Gastrocnemius medialis (tissue), 4 donors: ENCODE data around the gene S1PR5. TPM values are rescaled to one million over a fixed set of nuclear protein-coding genes. Genes with fewer than 3 reads are reported as not detected.
A peak's percentile ranks its signal among the peaks of the same experiment; 100 is the strongest.

ENCODE experiments used
- ATAC-seq, 2 donors: fragments of 150-250 bp; one replicate each; pipeline ENCODE4 v1.9.1; 2016
- DNase-seq, 2 donors: peaks; one replicate each; pipeline ENCODE4 v3.0.0-alpha.2; 2019
- H3K27ac ChIP-seq, 4 donors: fragments of 200-600 bp; sonication (generic); 1 replicate in 1 of 4; 2 replicates in 3 of 4; pipeline ENCODE4 v1.5.1; 2016 to 2018; ENCODE audit warnings: mild to moderate bottlenecking in 2 of 4, moderate library complexity in 1 of 4
- H3K27me3 ChIP-seq, 3 donors: fragments of 200-600 bp; sonication (generic) in 2 of 3; 1 replicate in 1 of 3; 2 replicates in 2 of 3; pipeline versions ENCODE4 v1.5.1 to v1.6.0; 2016 to 2019; ENCODE audit warnings: mild to moderate bottlenecking in 1 of 3, moderate library complexity in 1 of 3
- H3K36me3 ChIP-seq, 2 donors: fragments of 200-600 bp; sonication (generic) in 1 of 2; one replicate each; pipeline ENCODE4 v1.5.1; 2017 to 2018
- H3K4me1 ChIP-seq, 2 donors: fragments of 200-600 bp; sonication (generic) in 1 of 2; one replicate each; pipeline ENCODE4 v1.5.1; 2016 to 2017; ENCODE audit warnings: mild to moderate bottlenecking in 2 of 2
- H3K4me3 ChIP-seq, 4 donors: fragments of 200-600 bp; sonication (generic) in 3 of 4; 1 replicate in 1 of 4; 2 replicates in 3 of 4; pipeline ENCODE4 v1.5.1; 2016 to 2019; ENCODE audit warnings: mild to moderate bottlenecking in 2 of 4
- H3K9me3 ChIP-seq, 3 donors: fragments of 200-600 bp; sonication (generic) in 2 of 3; 1 replicate in 1 of 3; 2 replicates in 2 of 3; pipeline ENCODE4 v1.5.1; 2016 to 2019
- CTCF ChIP-seq, 5 experiments: fragments of 450-650 bp in 3 of 5; fragments of 200-600 bp in 2 of 5; sonication (generic) in 2 of 5; IDR thresholded peaks in 4 of 5; conservative IDR thresholded peaks in 1 of 5; 1 replicate in 4 of 5; 2 replicates in 1 of 5; pipeline ENCODE4 v1.5.1; 2016 to 2019; ENCODE audit warnings: antibody characterized with exemption in 5 of 5, mild to moderate bottlenecking in 3 of 5, moderate library complexity in 3 of 5
- POLR2A ChIP-seq, 2 donors: fragments of 450-650 bp; IDR thresholded peaks; one replicate each; pipeline ENCODE4 v1.6.1; 2017; ENCODE audit warnings: antibody characterized with exemption in 2 of 2, mild to moderate bottlenecking in 2 of 2, moderate library complexity in 2 of 2
- in situ Hi-C, 4 donors: fragments of 200-750 bp; cut with MboI; loops; one replicate each; pipeline versions ENCODE4 v1.15.0 to v1.8.0; 2017; ENCODE audit warnings: low sequenced_read_pairs in 4 of 4
- intact Hi-C: fragments of 100-400 bp; cut with DNase I; formaldehyde crosslinking; loops from one replicate; pipeline ENCODE4 v1.15.1; 2023; ENCODE audit warnings: low total_unique reads
- total RNA-seq, 4 donors: library from RNA; depleted of rRNA; stranded (reverse); fragments of >200 nt; gene quantifications; one replicate each; pipeline versions ENCODE4 v1.1.0 to v1.2.3, GENCODE V29; 2016

Gene S1PR5
- total RNA-seq, 4 donors from 2014 or later = not detected

- no peak for ATAC-seq
- in situ Hi-C loops (loop anchor here in 1 of 4 donors (10.0 kb wide), 1 partner anchor 64 kb away; no protein-coding TSS in a partner anchor), intact Hi-C loops (no loop called here)
- H3K27me3 ChIP-seq = no peaks in the 10 kb centered on the region
- no peak overlapping the region for H3K4me3 ChIP-seq
- peaks cover 12 to 18% of the 10 kb centered on the region in 2 donors for H3K4me1 ChIP-seq
- H3K36me3 ChIP-seq = peaks cover 0 to 79% of the 10 kb centered on the region in 2 donors
- H3K9me3 ChIP-seq = no peaks in the 10 kb centered on the region
- DNase-seq = no peak
- TF ChIP-seq POLR2A (IDR thresholded peaks at IDR 0.05) (no peak), CTCF (IDR thresholded peaks at IDR 0.05 in 4 of 5, conservative IDR thresholded peaks at IDR 0.05 in 1 of 5) (no peak)
- H3K27ac ChIP-seq = no peak overlapping the region
These were observed 31.6 kb upstream of the S1PR5 start for GRCh38 chr19:10548746-10549276.

GRCh38 chr19:10546817-10547216 is 29.6 kb upstream of the S1PR5 start:
- DNase-seq (no peak), ATAC-seq (no peak)
- Histone ChIP-seq H3K27ac (no peak overlapping the region), H3K4me3 (no peak overlapping the region), H3K27me3 (no peaks in the 10 kb centered on the region), H3K9me3 (no peaks in the 10 kb centered on the region), H3K36me3 (peaks cover 0 to 59% of the 10 kb centered on the region in 2 donors), H3K4me1 (peaks cover 15 to 18% of the 10 kb centered on the region in 2 donors)
- in situ Hi-C loops = loop anchor here in 1 of 4 donors (10.0 kb wide), 1 partner anchor 62 kb away; no protein-coding TSS in a partner anchor
- intact Hi-C loops = no loop called here
- no peak for TF ChIP-seq CTCF (IDR thresholded peaks at IDR 0.05 in 4 of 5, conservative IDR thresholded peaks at IDR 0.05 in 1 of 5)
- no peak for TF ChIP-seq POLR2A (IDR thresholded peaks at IDR 0.05)

- peaks cover 0 to 39% of the 10 kb centered on the region in 2 donors for H3K36me3 ChIP-seq
- no peaks in the 10 kb centered on the region for H3K27me3 ChIP-seq
- H3K9me3 ChIP-seq = no peaks in the 10 kb centered on the region
- intact Hi-C loops = loop anchor here (2.0 kb wide), 1 partner anchor 42 kb away; the partner anchor contains the start of gene KEAP1
- H3K27ac ChIP-seq = peak overlapping the region; percentile 89 to 96 (median 92)
- DNase-seq (no peak), ATAC-seq (no peak)
- H3K4me3 ChIP-seq = peak overlapping the region; percentile 68 to 94 (median 79)
- TF ChIP-seq POLR2A (IDR thresholded peaks at IDR 0.05) (no peak), CTCF (IDR thresholded peaks at IDR 0.05 in 4 of 5, conservative IDR thresholded peaks at IDR 0.05 in 1 of 5) (no peak)
- in situ Hi-C loops = loop anchor here in 1 of 4 donors (10.0 kb wide), 1 partner anchor 60 kb away; no protein-coding TSS in a partner anchor
- H3K4me1 ChIP-seq = peaks cover 15 to 18% of the 10 kb centered on the region in 2 donors
These were observed 27.6 kb upstream of the S1PR5 start for GRCh38 chr19:10544753-10545251.

- intact Hi-C loops (loop anchor here (2.0 kb wide), 1 partner anchor 41 kb away; the partner anchor contains the start of gene KEAP1), in situ Hi-C loops (loop anchor here in 1 of 4 donors (10.0 kb wide), 1 partner anchor 59 kb away; no protein-coding TSS in a partner anchor)
- no peaks in the 10 kb centered on the region for H3K9me3 ChIP-seq
- H3K4me3 ChIP-seq = peak overlapping the region; percentile 68 to 94 (median 79)
- H3K4me1 ChIP-seq = peaks cover 15 to 18% of the 10 kb centered on the region in 2 donors
- H3K27me3 ChIP-seq = no peaks in the 10 kb centered on the region
- ATAC-seq = peak; percentile 55 to 64
- peak in 1 of 2 donors; percentile 69 for DNase-seq
- H3K27ac ChIP-seq = peak overlapping the region; percentile 89 to 96 (median 92)
- TF ChIP-seq POLR2A (IDR thresholded peaks at IDR 0.05) (no peak), CTCF (IDR thresholded peaks at IDR 0.05 in 4 of 5, conservative IDR thresholded peaks at IDR 0.05 in 1 of 5) (no peak)
- H3K36me3 ChIP-seq = peaks cover 0 to 34% of the 10 kb centered on the region in 2 donors
These were observed 27.1 kb upstream of the S1PR5 start for GRCh38 chr19:10544242-10544752.
